ENCODE measurements around the gene MAPKBP1.

- TF ChIP-seq EZH2 (IDR thresholded peaks at IDR 0.05; ENCODE audit: borderline replicate concordance, insufficient read depth, low read length, poor library complexity, severe bottlenecking) (no peak), CTCF (IDR thresholded peaks at IDR 0.05; ENCODE audit: poor library complexity, severe bottlenecking) (no peak), SMC3 (conservative IDR thresholded peaks at IDR 0.05; ENCODE audit: poor library complexity) (no peak), EP300 (conservative IDR thresholded peaks at IDR 0.05; ENCODE audit: poor library complexity, severe bottlenecking) (no peak), POLR2AphosphoS5 (IDR thresholded peaks at IDR 0.05) (no peak), RAD21 (conservative IDR thresholded peaks at IDR 0.05) (no peak), TAF1 (IDR thresholded peaks at IDR 0.05; ENCODE audit: low read depth) (no peak)
These were observed 48.7 kb downstream of the MAPKBP1 start for GRCh38 chr15:41822957-41823356.

All from neural cell (in vitro differentiated cells).